CD14-positive monocyte (primary cell): ENCODE results near the gene EGFR. TPM values are rescaled to one million over a fixed set of nuclear protein-coding genes. Genes with fewer than 3 reads are reported as not detected.

Experiments used
- DNase-seq, 3 donors: peaks; one replicate each; pipeline ENCODE4 v3.0.0-alpha.2; 2011 to 2022
- H2AFZ ChIP-seq: 2 replicates; pipeline ENCODE4 v1.6.0; 2012; ENCODE audit warnings: mild to moderate bottlenecking, low read depth, low read length, inconsistent platforms; ENCODE audit not compliant: insufficient read depth, poor library complexity, severe bottlenecking
- H3K27ac ChIP-seq, 2 donors: 1 replicate in 1 of 2; 2 replicates in 1 of 2; pipeline ENCODE4 v1.5.1; 2012 to 2013; ENCODE audit warnings: low read length in 2 of 2, control low read depth in 1 of 2, inconsistent platforms in 1 of 2, low read depth in 1 of 2, mild to moderate bottlenecking in 1 of 2
- H3K27me3 ChIP-seq, 2 donors: one replicate each; pipeline versions ENCODE4 v1.6.0 to v1.6.1; 2011 to 2013; ENCODE audit warnings: low read length in 2 of 2; ENCODE audit not compliant: control insufficient read depth in 2 of 2, insufficient read depth in 2 of 2
- H3K36me3 ChIP-seq, 2 donors: replicated peaks in 1 of 2; 1 replicate in 1 of 2; 2 replicates in 1 of 2; pipeline versions ENCODE4 v1.5.1 to v1.6.1; 2012 to 2013; ENCODE audit warnings: low read length in 2 of 2, control low read depth in 1 of 2, inconsistent platforms in 1 of 2, mild to moderate bottlenecking in 1 of 2; ENCODE audit not compliant: insufficient read depth in 2 of 2, control insufficient read depth in 1 of 2
- H3K4me1 ChIP-seq, 2 donors: 1 replicate in 1 of 2; 2 replicates in 1 of 2; pipeline versions ENCODE4 v1.5.1 to v1.6.1; 2012 to 2013; ENCODE audit warnings: low read length in 2 of 2, control low read depth in 1 of 2, inconsistent platforms in 1 of 2, mild to moderate bottlenecking in 1 of 2, moderate library complexity in 1 of 2; ENCODE audit not compliant: insufficient read depth in 2 of 2, control insufficient read depth in 1 of 2
- H3K4me2 ChIP-seq: replicated peaks from 2 replicates; pipeline ENCODE3; 2012; ENCODE audit warnings: low read length, moderate library complexity, mild to moderate bottlenecking; ENCODE audit not compliant: poor library complexity, severe bottlenecking; ENCODE audit errors: extremely low read depth
- H3K4me3 ChIP-seq, 3 experiments: fragments of 200-600 bp in 1 of 3; sonication (generic) in 1 of 3; replicated peaks in 1 of 3; 1 replicate in 2 of 3; 2 replicates in 1 of 3; pipeline ENCODE4 v1.5.1; 2011 to 2013; ENCODE audit warnings: low read length in 3 of 3, mild to moderate bottlenecking in 3 of 3, control low read depth in 2 of 3, low read depth in 2 of 3, inconsistent platforms in 1 of 3, moderate library complexity in 1 of 3
- H3K79me2 ChIP-seq: 2 replicates; pipeline ENCODE4 v1.6.0; 2012; ENCODE audit warnings: mild to moderate bottlenecking, control low read depth, inconsistent platforms, low read length, moderate library complexity; ENCODE audit not compliant: insufficient read depth
- H3K9ac ChIP-seq: 2 replicates; pipeline ENCODE4 v1.6.0; 2017; ENCODE audit warnings: low read length, mild to moderate bottlenecking; ENCODE audit not compliant: insufficient read depth, poor library complexity, severe bottlenecking
- H3K9me3 ChIP-seq, 2 donors: replicated peaks in 1 of 2; 1 replicate in 1 of 2; 2 replicates in 1 of 2; pipeline versions ENCODE4 v1.5.1 to v1.6.1; 2012 to 2013; ENCODE audit warnings: low read length in 2 of 2, control low read depth in 1 of 2; ENCODE audit not compliant: control insufficient read depth in 1 of 2, insufficient read depth in 1 of 2
- H4K20me1 ChIP-seq: 2 replicates; pipeline ENCODE4 v1.6.0; 2012; ENCODE audit warnings: mild to moderate bottlenecking, low read length, control low read depth, moderate library complexity; ENCODE audit not compliant: insufficient read depth
- H3K27ac Mint-ChIP-seq, 7 donors: one replicate each; pipeline ENCODE4 v1.8.0; 2020; ENCODE audit warnings: mild to moderate bottlenecking in 7 of 7, mixed read lengths in 7 of 7, moderate library complexity in 6 of 7, inconsistent platforms in 2 of 7
- H3K27me3 Mint-ChIP-seq, 3 donors: one replicate each; pipeline ENCODE4 v1.8.0; 2021 to 2022; ENCODE audit warnings: low read depth in 3 of 3, mild to moderate bottlenecking in 3 of 3, mixed read lengths in 3 of 3, moderate library complexity in 3 of 3, inconsistent platforms in 1 of 3
- H3K36me3 Mint-ChIP-seq, 2 donors: one replicate each; pipeline ENCODE4 v1.8.0; 2020; ENCODE audit warnings: mixed read lengths in 2 of 2, inconsistent platforms in 1 of 2, mild to moderate bottlenecking in 1 of 2
- H3K4me1 Mint-ChIP-seq: one replicate; pipeline ENCODE4 v1.8.0; 2020; ENCODE audit warnings: mild to moderate bottlenecking, mixed read lengths
- H3K4me3 Mint-ChIP-seq, 2 donors: one replicate each; pipeline ENCODE4 v1.8.0; 2020; ENCODE audit warnings: mild to moderate bottlenecking in 2 of 2, mixed read lengths in 2 of 2, moderate library complexity in 1 of 2
- H3K9me3 Mint-ChIP-seq, 7 donors: one replicate each; pipeline ENCODE4 v1.8.0; 2020 to 2022; ENCODE audit warnings: mixed read lengths in 7 of 7, mild to moderate bottlenecking in 6 of 7, moderate library complexity in 6 of 7, inconsistent platforms in 2 of 7
- CTCF ChIP-seq: fragments of 200-600 bp; IDR thresholded peaks from one replicate; pipeline ENCODE4 v1.8.0; 2022; ENCODE audit warnings: antibody characterized with exemption, mild to moderate bottlenecking
- WGBS: methylation state at CpG from one replicate; pipeline ENCODE4 v1.1.5; 2013; ENCODE audit warnings: missing lambda C conversion rate; ENCODE audit not compliant: insufficient coverage; 5-methylcytosine and 5-hydroxymethylcytosine counted together
- intact Hi-C, 2 donors: fragments of 100-400 bp; cut with micrococcal nuclease; formaldehyde crosslinking; loops; one replicate each; pipeline versions ENCODE4 v1.15.0 to v1.15.1; 2023
- polyA plus RNA-seq, 3 donors: library from polyadenylated mRNA; depleted of rRNA in 1 of 3; unstranded in 2 of 3; stranded (reverse) in 1 of 3; fragments of 300-500 nt in 2 of 3; fragments of >200 nt in 1 of 3; fragmentation: Illumina TruSeq in 2 of 3; gene quantifications; 1 replicate in 2 of 3; 2 replicates in 1 of 3; pipeline ENCODE4 v1.2.3, GENCODE V29; 2012 to 2021

The EGFR gene
- polyA plus RNA-seq, 3 donors, result not detected

- H3K9me3 Mint-ChIP-seq, result peaks cover 0 to 9% (median 0%) of the 10 kb centered on the region in 7 donors
- H3K9ac ChIP-seq, result no peak overlapping the region
Measured at GRCh38 chr7:55113760-55114540, 95.1 kb downstream of the EGFR start.

GRCh38 chr7:55117286-55117685 lies 98.5 kb downstream of the EGFR start:
- H3K4me2 ChIP-seq, result no peak overlapping the region
- no peaks in the 10 kb centered on the region for H3K36me3 ChIP-seq
- TF ChIP-seq CTCF, result no peak
- no peak overlapping the region for H3K4me3 ChIP-seq
- Mint-ChIP-seq H3K4me3 (no peak overlapping the region), H3K36me3 (no peaks in the 10 kb centered on the region), H3K4me1 (no peaks in the 10 kb centered on the region), H3K27me3 (peaks cover 0 to 2% (median 0%) of the 10 kb centered on the region in 3 donors), H3K9me3 (peaks cover 0 to 9% (median 0%) of the 10 kb centered on the region in 7 donors), H3K27ac (no peak overlapping the region)
- H3K27me3 ChIP-seq, result no peaks in the 10 kb centered on the region
- intact Hi-C loops, result no loop called here
- H3K4me1 ChIP-seq, result no peaks in the 10 kb centered on the region
- no peak overlapping the region for H2AFZ ChIP-seq
- H3K27ac ChIP-seq, result no peak overlapping the region
- H3K9me3 ChIP-seq, result no peaks in the 10 kb centered on the region
- WGBS, result 92% methylated on average over 5 of the region's 7 CpGs
- H3K9ac ChIP-seq, result no peak overlapping the region
- H4K20me1 ChIP-seq, result no peaks in the 10 kb centered on the region
- DNase-seq, result no peak
- no peaks in the 10 kb centered on the region for H3K79me2 ChIP-seq

More at GRCh38 chr7:55113760-55114540, 95.1 kb downstream of the EGFR start:
- Histone ChIP-seq H3K4me1 (no peaks in the 10 kb centered on the region), H3K27ac (no peak overlapping the region), H2AFZ (no peak overlapping the region), H3K4me2 (no peak overlapping the region), H3K9me3 (no peaks in the 10 kb centered on the region), H3K36me3 (no peaks in the 10 kb centered on the region), H3K27me3 (no peaks in the 10 kb centered on the region), H3K4me3 (no peak overlapping the region), H3K79me2 (no peaks in the 10 kb centered on the region), H4K20me1 (no peaks in the 10 kb centered on the region)
- TF ChIP-seq CTCF, result no peak
- Mint-ChIP-seq H3K27ac (no peak overlapping the region), H3K4me3 (no peak overlapping the region), H3K36me3 (no peaks in the 10 kb centered on the region), H3K27me3 (peaks cover 0 to 2% (median 0%) of the 10 kb centered on the region in 3 donors), H3K4me1 (no peaks in the 10 kb centered on the region)
- WGBS, result 76% methylated on average over 3 of the region's 3 CpGs
- DNase-seq, result no peak
- intact Hi-C loops, result no loop called here
